WTC11 (cell line): ENCODE results near the gene PLEKHA5.

Experiments used
- TF ChIP-seq, protein P1 (sequence below): fragments of 200-600 bp; IDR thresholded peaks from 2 replicates; pipeline ENCODE4 v1.8.0; 2022; ENCODE audit warnings: antibody characterized with exemption
- TF ChIP-seq, protein P2 (sequence below): sonication (generic); formaldehyde crosslinking; conservative IDR thresholded peaks from 2 replicates; pipeline ENCODE4 v1.8.1; 2023; ENCODE audit warnings: mild to moderate bottlenecking, low read depth, missing genetic modification reagents, moderate library complexity

GRCh38 chr12:19120795-19121194 is 8.7 kb upstream of the PLEKHA5 start:
- TF ChIP-seq, protein P1, sequence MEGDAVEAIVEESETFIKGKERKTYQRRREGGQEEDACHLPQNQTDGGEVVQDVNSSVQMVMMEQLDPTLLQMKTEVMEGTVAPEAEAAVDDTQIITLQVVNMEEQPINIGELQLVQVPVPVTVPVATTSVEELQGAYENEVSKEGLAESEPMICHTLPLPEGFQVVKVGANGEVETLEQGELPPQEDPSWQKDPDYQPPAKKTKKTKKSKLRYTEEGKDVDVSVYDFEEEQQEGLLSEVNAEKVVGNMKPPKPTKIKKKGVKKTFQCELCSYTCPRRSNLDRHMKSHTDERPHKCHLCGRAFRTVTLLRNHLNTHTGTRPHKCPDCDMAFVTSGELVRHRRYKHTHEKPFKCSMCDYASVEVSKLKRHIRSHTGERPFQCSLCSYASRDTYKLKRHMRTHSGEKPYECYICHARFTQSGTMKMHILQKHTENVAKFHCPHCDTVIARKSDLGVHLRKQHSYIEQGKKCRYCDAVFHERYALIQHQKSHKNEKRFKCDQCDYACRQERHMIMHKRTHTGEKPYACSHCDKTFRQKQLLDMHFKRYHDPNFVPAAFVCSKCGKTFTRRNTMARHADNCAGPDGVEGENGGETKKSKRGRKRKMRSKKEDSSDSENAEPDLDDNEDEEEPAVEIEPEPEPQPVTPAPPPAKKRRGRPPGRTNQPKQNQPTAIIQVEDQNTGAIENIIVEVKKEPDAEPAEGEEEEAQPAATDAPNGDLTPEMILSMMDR, result no peak
- TF ChIP-seq, protein P2, sequence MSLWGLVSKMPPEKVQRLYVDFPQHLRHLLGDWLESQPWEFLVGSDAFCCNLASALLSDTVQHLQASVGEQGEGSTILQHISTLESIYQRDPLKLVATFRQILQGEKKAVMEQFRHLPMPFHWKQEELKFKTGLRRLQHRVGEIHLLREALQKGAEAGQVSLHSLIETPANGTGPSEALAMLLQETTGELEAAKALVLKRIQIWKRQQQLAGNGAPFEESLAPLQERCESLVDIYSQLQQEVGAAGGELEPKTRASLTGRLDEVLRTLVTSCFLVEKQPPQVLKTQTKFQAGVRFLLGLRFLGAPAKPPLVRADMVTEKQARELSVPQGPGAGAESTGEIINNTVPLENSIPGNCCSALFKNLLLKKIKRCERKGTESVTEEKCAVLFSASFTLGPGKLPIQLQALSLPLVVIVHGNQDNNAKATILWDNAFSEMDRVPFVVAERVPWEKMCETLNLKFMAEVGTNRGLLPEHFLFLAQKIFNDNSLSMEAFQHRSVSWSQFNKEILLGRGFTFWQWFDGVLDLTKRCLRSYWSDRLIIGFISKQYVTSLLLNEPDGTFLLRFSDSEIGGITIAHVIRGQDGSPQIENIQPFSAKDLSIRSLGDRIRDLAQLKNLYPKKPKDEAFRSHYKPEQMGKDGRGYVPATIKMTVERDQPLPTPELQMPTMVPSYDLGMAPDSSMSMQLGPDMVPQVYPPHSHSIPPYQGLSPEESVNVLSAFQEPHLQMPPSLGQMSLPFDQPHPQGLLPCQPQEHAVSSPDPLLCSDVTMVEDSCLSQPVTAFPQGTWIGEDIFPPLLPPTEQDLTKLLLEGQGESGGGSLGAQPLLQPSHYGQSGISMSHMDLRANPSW (CRISPR knock-in tag), result no peak
